B cell (primary cell): ENCODE measurements around the gene CD244. TPM values are rescaled to one million over a fixed set of nuclear protein-coding genes. Genes with fewer than 3 reads are reported as not detected.
A peak's percentile ranks its signal among the peaks of the same experiment; 100 is the strongest.

Source experiments
- ATAC-seq: fragments of 200-7000 bp; cut with Tn5 transposase; one replicate; pipeline ENCODE4 v1.10.0; 2021; ENCODE audit warnings: low read depth, mild to moderate bottlenecking, moderate number of reproducible peaks, moderate library complexity
- CTCF ChIA-PET: fragments of 350-600 bp; sonication (Branson Sonifier 250); formaldehyde crosslinking; loops from one replicate; lab custom pipeline; 2021; ENCODE audit warnings: antibody characterized with exemption, inconsistent platforms; lab: Charles Lee
- POLR2A ChIA-PET: fragments of 350-600 bp; sonication (Branson Sonifier 250); formaldehyde crosslinking; loops from one replicate; lab custom pipeline; 2021; ENCODE audit warnings: antibody characterized with exemption; lab: Charles Lee
- DNase-seq: peaks from one replicate; pipeline ENCODE4 v3.0.0; 2013
- H2AFZ ChIP-seq: 2 replicates; pipeline ENCODE4 v1.6.1; 2012; ENCODE audit warnings: mild to moderate bottlenecking, low read depth, low read length; ENCODE audit not compliant: insufficient read depth, poor library complexity, severe bottlenecking
- H3K27ac ChIP-seq, 2 donors: 1 replicate in 1 of 2; 2 replicates in 1 of 2; pipeline ENCODE4 v1.5.1; 2012 to 2013; ENCODE audit warnings: low read length in 2 of 2, mild to moderate bottlenecking in 2 of 2, moderate library complexity in 1 of 2
- H3K27me3 ChIP-seq, 4 experiments: fragments of 200-600 bp in 1 of 4; sonication (generic) in 1 of 4; replicated peaks in 1 of 4; 1 replicate in 2 of 4; 2 replicates in 2 of 4; pipeline versions ENCODE4 v1.6.1 to v1.7.0; 2013 to 2016; ENCODE audit warnings: low read length in 3 of 4, mild to moderate bottlenecking in 2 of 4, mixed read lengths in 1 of 4, moderate library complexity in 1 of 4; ENCODE audit not compliant: insufficient read depth in 4 of 4, control insufficient read depth in 3 of 4; ENCODE audit errors: control extremely low read depth in 1 of 4
- H3K36me3 ChIP-seq, 2 experiments: replicated peaks in 1 of 2; 1 replicate in 1 of 2; 2 replicates in 1 of 2; pipeline versions ENCODE4 v1.6.1 to v1.7.1; 2013; ENCODE audit warnings: low read length in 1 of 2; ENCODE audit not compliant: insufficient read depth in 2 of 2, control insufficient read depth in 1 of 2; ENCODE audit errors: control extremely low read depth in 1 of 2, extremely low read depth in 1 of 2
- H3K4me1 ChIP-seq, 2 donors: fragments of 200-600 bp in 1 of 2; sonication (generic) in 1 of 2; 1 replicate in 1 of 2; 2 replicates in 1 of 2; pipeline versions ENCODE4 v1.5.1 to v1.6.1; 2013 to 2017; ENCODE audit warnings: low read length in 2 of 2; ENCODE audit not compliant: control insufficient read depth in 2 of 2, insufficient read depth in 2 of 2
- H3K4me2 ChIP-seq: replicated peaks from 2 replicates; pipeline ENCODE3; 2012; ENCODE audit warnings: mild to moderate bottlenecking, low read depth, low read length; ENCODE audit not compliant: poor library complexity, severe bottlenecking
- H3K4me3 ChIP-seq, 5 experiments: fragments of 200-600 bp in 1 of 5; sonication (generic) in 1 of 5; 1 replicate in 3 of 5; 2 replicates in 2 of 5; pipeline versions ENCODE4 v1.5.1 to v1.7.0; 2011 to 2016; ENCODE audit warnings: low read length in 4 of 5, mild to moderate bottlenecking in 4 of 5, low read depth in 2 of 5, control low read depth in 1 of 5, moderate library complexity in 1 of 5; ENCODE audit not compliant: insufficient read depth in 1 of 5; ENCODE audit errors: control extremely low read depth in 1 of 5, extremely low read depth in 1 of 5
- H3K79me2 ChIP-seq: fragments of 200-600 bp; sonication (generic); one replicate; pipeline ENCODE4 v1.6.0; 2016; ENCODE audit warnings: low read length; ENCODE audit not compliant: control insufficient read depth, insufficient read depth
- H3K9ac ChIP-seq: fragments of 200-600 bp; sonication (generic); 2 replicates; pipeline ENCODE4 v1.6.1; 2017; ENCODE audit warnings: mild to moderate bottlenecking, low read length, moderate library complexity
- H3K9me3 ChIP-seq, 3 donors: one replicate each; pipeline versions ENCODE4 v1.6.1 to v1.7.1; 2013; ENCODE audit warnings: low read length in 2 of 3; ENCODE audit not compliant: control insufficient read depth in 2 of 3, insufficient read depth in 1 of 3; ENCODE audit errors: control extremely low read depth in 1 of 3
- H4K20me1 ChIP-seq: 2 replicates; pipeline ENCODE4 v1.6.0; 2012; ENCODE audit warnings: mild to moderate bottlenecking, low read length; ENCODE audit not compliant: insufficient read depth, control insufficient read depth, poor library complexity, severe bottlenecking
- H3K27ac Mint-ChIP-seq: one replicate; pipeline ENCODE4 v1.8.0; 2021; ENCODE audit warnings: mixed read lengths
- H3K27me3 Mint-ChIP-seq: one replicate; pipeline ENCODE4 v1.8.0; 2021; ENCODE audit warnings: mixed read lengths
- H3K4me1 Mint-ChIP-seq: one replicate; pipeline ENCODE4 v1.8.0; 2021; ENCODE audit warnings: mixed read lengths
- H3K4me3 Mint-ChIP-seq: one replicate; pipeline ENCODE4 v1.8.0; 2021; ENCODE audit warnings: mixed read lengths
- H3K9me3 Mint-ChIP-seq: one replicate; pipeline ENCODE4 v1.8.0; 2022; ENCODE audit warnings: mixed read lengths; ENCODE audit not compliant: insufficient read depth
- EZH2 ChIP-seq: IDR thresholded peaks from 2 replicates; pipeline ENCODE4 v1.6.1; 2012; ENCODE audit warnings: borderline replicate concordance, low read depth, mild to moderate bottlenecking, moderate library complexity, low read length; ENCODE audit not compliant: insufficient read depth, poor library complexity, severe bottlenecking
- whole genome bisulfite sequencing: methylation state at CpG from one replicate; pipeline ENCODE4 v1.1.5; 2013; ENCODE audit warnings: missing lambda C conversion rate; ENCODE audit not compliant: insufficient coverage; 5-methylcytosine and 5-hydroxymethylcytosine counted together
- intact Hi-C: fragments of 100-400 bp; cut with micrococcal nuclease; formaldehyde crosslinking; loops from one replicate; pipeline ENCODE4 v1.10.0; 2022
- polyA plus RNA-seq: library from polyadenylated mRNA; depleted of rRNA; stranded (reverse); fragments of >200 nt; gene quantifications from 2 replicates; pipeline ENCODE4 v1.2.3, GENCODE V29; 2012
- total RNA-seq, 2 donors: library from RNA; stranded (reverse); fragments of 120-200 nt in 1 of 2; gene quantifications; 1 replicate in 1 of 2; 2 replicates in 1 of 2; pipeline versions ENCODE4 v1.2.3 to v1.2.4, GENCODE V29; 2013 to 2022
- TF ChIP-seq, protein P1 (sequence below): fragments of 200-600 bp; IDR thresholded peaks from one replicate; pipeline ENCODE4 v1.8.0; 2022; ENCODE audit warnings: antibody characterized with exemption, mild to moderate bottlenecking

The CD244 gene
- total and polyA plus RNA-seq, 2 donors (not counting 1 experiment from before 2014, with no cell fraction given), result 0.31 TPM; not detected in 1

GRCh38 chr1:160827418-160827817, 35.3 kb downstream of the CD244 start:
- Histone ChIP-seq H3K27ac (no peak overlapping the region), H3K9me3 (no peaks in the 10 kb centered on the region), H4K20me1 (no peaks in the 10 kb centered on the region), H2AFZ (no peak overlapping the region), H3K79me2 (no peaks in the 10 kb centered on the region), H3K36me3 (peaks cover 10 to 47% of the 10 kb centered on the region in 2 experiments), H3K27me3 (no peaks in the 10 kb centered on the region), H3K4me1 (no peaks in the 10 kb centered on the region), H3K4me3 (no peak overlapping the region), H3K4me2 (no peak overlapping the region), H3K9ac (no peak overlapping the region)
- peaks cover 6% of the 10 kb centered on the region for H3K4me1 Mint-ChIP-seq
- DNase-seq (no peak), ATAC-seq (no peak)
- intact Hi-C loops, result no loop called here
- no peaks in the 10 kb centered on the region for H3K27me3 Mint-ChIP-seq
- ChIA-PET POLR2A (no interaction called here), CTCF (interaction anchor here (1.2 to 5.0 kb wide), 4 partner anchors 46 to 102 kb away, joined by 3 to 68 read pairs (median 10); no protein-coding TSS in a partner anchor)
- H3K27ac Mint-ChIP-seq, result peak overlapping the region; percentile 29
- no peak overlapping the region for H3K4me3 Mint-ChIP-seq
- TF ChIP-seq, protein P1, sequence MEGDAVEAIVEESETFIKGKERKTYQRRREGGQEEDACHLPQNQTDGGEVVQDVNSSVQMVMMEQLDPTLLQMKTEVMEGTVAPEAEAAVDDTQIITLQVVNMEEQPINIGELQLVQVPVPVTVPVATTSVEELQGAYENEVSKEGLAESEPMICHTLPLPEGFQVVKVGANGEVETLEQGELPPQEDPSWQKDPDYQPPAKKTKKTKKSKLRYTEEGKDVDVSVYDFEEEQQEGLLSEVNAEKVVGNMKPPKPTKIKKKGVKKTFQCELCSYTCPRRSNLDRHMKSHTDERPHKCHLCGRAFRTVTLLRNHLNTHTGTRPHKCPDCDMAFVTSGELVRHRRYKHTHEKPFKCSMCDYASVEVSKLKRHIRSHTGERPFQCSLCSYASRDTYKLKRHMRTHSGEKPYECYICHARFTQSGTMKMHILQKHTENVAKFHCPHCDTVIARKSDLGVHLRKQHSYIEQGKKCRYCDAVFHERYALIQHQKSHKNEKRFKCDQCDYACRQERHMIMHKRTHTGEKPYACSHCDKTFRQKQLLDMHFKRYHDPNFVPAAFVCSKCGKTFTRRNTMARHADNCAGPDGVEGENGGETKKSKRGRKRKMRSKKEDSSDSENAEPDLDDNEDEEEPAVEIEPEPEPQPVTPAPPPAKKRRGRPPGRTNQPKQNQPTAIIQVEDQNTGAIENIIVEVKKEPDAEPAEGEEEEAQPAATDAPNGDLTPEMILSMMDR, result no peak
- no peak for TF ChIP-seq EZH2
- 100% methylated on average over 2 of the region's 2 CpGs for WGBS
- no peaks in the 10 kb centered on the region for H3K9me3 Mint-ChIP-seq

DNA sequence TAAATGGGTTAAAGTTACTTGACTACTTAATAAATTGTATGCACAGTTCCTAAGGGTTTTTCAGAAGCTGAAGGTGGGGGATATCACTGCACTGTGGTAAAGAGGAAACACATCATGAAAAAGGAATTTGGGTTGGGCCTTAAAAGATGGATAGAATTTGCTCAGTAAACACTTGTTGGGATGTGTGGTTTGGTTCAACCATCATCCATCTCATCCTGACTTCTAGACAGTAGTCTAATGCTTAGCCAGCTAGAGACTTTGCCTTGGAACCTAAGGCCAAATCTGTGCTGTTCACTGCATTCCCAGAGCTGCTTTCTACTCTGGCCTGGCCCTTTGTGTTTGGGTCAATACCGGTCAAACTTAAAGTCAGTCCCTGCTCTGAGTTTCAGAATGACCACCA, 36.1 kb downstream of the CD244 start:
- TF ChIP-seq, protein P1, result no peak
- no peak for TF ChIP-seq EZH2
- Histone ChIP-seq H3K27me3 (no peaks in the 10 kb centered on the region), H3K27ac (no peak overlapping the region), H3K9me3 (no peaks in the 10 kb centered on the region), H3K9ac (no peak overlapping the region), H2AFZ (no peak overlapping the region), H3K4me1 (no peaks in the 10 kb centered on the region), H3K36me3 (peaks cover 10 to 55% of the 10 kb centered on the region in 2 experiments), H3K79me2 (no peaks in the 10 kb centered on the region), H3K4me2 (no peak overlapping the region), H4K20me1 (no peaks in the 10 kb centered on the region), H3K4me3 (no peak overlapping the region)
- peak overlapping the region; percentile 67 for H3K27ac Mint-ChIP-seq
- peaks cover 6% of the 10 kb centered on the region for H3K4me1 Mint-ChIP-seq
- no peak for ATAC-seq
- no peaks in the 10 kb centered on the region for H3K27me3 Mint-ChIP-seq
- WGBS, result 100% methylated on average over 1 of the region's 1 CpG
- intact Hi-C loops, result no loop called here
- no peak overlapping the region for H3K4me3 Mint-ChIP-seq
- ChIA-PET POLR2A (no interaction called here), CTCF (interaction anchor here (1.2 to 2.6 kb wide), 3 partner anchors 45 to 79 kb away, joined by 3 to 12 read pairs (median 8); no protein-coding TSS in a partner anchor)
- H3K9me3 Mint-ChIP-seq, result no peaks in the 10 kb centered on the region
- DNase-seq, result no peak
